ENCODE results near the gene PARP14.

Gene PARP14

GRCh38 chr3:122755491-122755890 is 74.9 kb downstream of the PARP14 start:
- Histone ChIP-seq H3K9ac (ENCODE audit: low read length) (no peak overlapping the region), H3K4me3 (ENCODE audit: low read length) (no peak overlapping the region)

GRCh38 chr3:122758877-122759560 is 78.4 kb downstream of the PARP14 start:
- Histone ChIP-seq H4K20me1 (ENCODE audit: insufficient read depth, low read length) (no peaks in the 10 kb centered on the region), H3K27me3 (ENCODE audit: low read depth, low read length) (no peaks in the 10 kb centered on the region), H2AFZ (ENCODE audit: low read depth, low read length) (no peak overlapping the region), H3K79me2 (ENCODE audit: low read length) (no peaks in the 10 kb centered on the region), H3K27ac (ENCODE audit: low read length) (no peak overlapping the region), H3K9ac (ENCODE audit: low read length) (no peak overlapping the region), H3K4me2 (ENCODE audit: low read length) (no peak overlapping the region), H3K4me1 (ENCODE audit: low read length) (no peaks in the 10 kb centered on the region), H3K36me3 (replicated peaks; ENCODE audit: low read depth, low read length) (peaks cover 13% of the 10 kb centered on the region), H3K4me3 (ENCODE audit: low read length) (no peak overlapping the region), H3K9me3 (ENCODE audit: insufficient read depth, low read length) (no peaks in the 10 kb centered on the region)
- TF ChIP-seq EZH2phosphoT487 (IDR thresholded peaks at IDR 0.05; ENCODE audit: low read depth) (no peak), CTCF (IDR thresholded peaks at IDR 0.05; ENCODE audit: low read depth, low read length) (no peak)

More at GRCh38 chr3:122755491-122755890, 74.9 kb downstream of the PARP14 start:
- Histone ChIP-seq H3K4me1 (ENCODE audit: low read length) (no peaks in the 10 kb centered on the region), H4K20me1 (ENCODE audit: insufficient read depth, low read length) (no peaks in the 10 kb centered on the region), H2AFZ (ENCODE audit: low read depth, low read length) (no peak overlapping the region), H3K27ac (ENCODE audit: low read length) (no peak overlapping the region), H3K4me2 (ENCODE audit: low read length) (no peak overlapping the region), H3K36me3 (replicated peaks; ENCODE audit: low read depth, low read length) (peaks cover 21% of the 10 kb centered on the region), H3K9me3 (ENCODE audit: insufficient read depth, low read length) (no peaks in the 10 kb centered on the region), H3K27me3 (ENCODE audit: low read depth, low read length) (no peaks in the 10 kb centered on the region), H3K79me2 (ENCODE audit: low read length) (no peaks in the 10 kb centered on the region)
- no peak for TF ChIP-seq EZH2phosphoT487 (IDR thresholded peaks at IDR 0.05; ENCODE audit: low read depth)
- TF ChIP-seq CTCF (IDR thresholded peaks at IDR 0.05; ENCODE audit: low read depth, low read length) = no peak

GRCh38 chr3:122760453-122761271 is 80.0 kb downstream of the PARP14 start:
- TF ChIP-seq CTCF (IDR thresholded peaks at IDR 0.05; ENCODE audit: low read depth, low read length) = no peak
- TF ChIP-seq EZH2phosphoT487 (IDR thresholded peaks at IDR 0.05; ENCODE audit: low read depth) = no peak
- Histone ChIP-seq H3K27ac (ENCODE audit: low read length) (no peak overlapping the region), H3K4me2 (ENCODE audit: low read length) (no peak overlapping the region), H4K20me1 (ENCODE audit: insufficient read depth, low read length) (no peaks in the 10 kb centered on the region), H2AFZ (ENCODE audit: low read depth, low read length) (no peak overlapping the region), H3K36me3 (replicated peaks; ENCODE audit: low read depth, low read length) (peaks cover 2% of the 10 kb centered on the region), H3K9me3 (ENCODE audit: insufficient read depth, low read length) (no peaks in the 10 kb centered on the region), H3K79me2 (ENCODE audit: low read length) (no peaks in the 10 kb centered on the region), H3K9ac (ENCODE audit: low read length) (no peak overlapping the region), H3K4me3 (ENCODE audit: low read length) (no peak overlapping the region), H3K4me1 (ENCODE audit: low read length) (no peaks in the 10 kb centered on the region), H3K27me3 (ENCODE audit: low read depth, low read length) (no peaks in the 10 kb centered on the region)

- Histone ChIP-seq H3K4me3 (ENCODE audit: low read length) (no peak overlapping the region), H3K27ac (ENCODE audit: low read length) (no peak overlapping the region), H4K20me1 (ENCODE audit: insufficient read depth, low read length) (no peaks in the 10 kb centered on the region), H3K79me2 (ENCODE audit: low read length) (no peaks in the 10 kb centered on the region), H3K9ac (ENCODE audit: low read length) (no peak overlapping the region), H3K9me3 (ENCODE audit: insufficient read depth, low read length) (no peaks in the 10 kb centered on the region), H3K4me2 (ENCODE audit: low read length) (no peak overlapping the region), H3K4me1 (ENCODE audit: low read length) (peaks cover 7% of the 10 kb centered on the region), H3K36me3 (replicated peaks; ENCODE audit: low read depth, low read length) (peaks cover 2% of the 10 kb centered on the region), H3K27me3 (ENCODE audit: low read depth, low read length) (no peaks in the 10 kb centered on the region), H2AFZ (ENCODE audit: low read depth, low read length) (no peak overlapping the region)
- TF ChIP-seq CTCF (IDR thresholded peaks at IDR 0.05; ENCODE audit: low read depth, low read length) (no peak), EZH2phosphoT487 (IDR thresholded peaks at IDR 0.05; ENCODE audit: low read depth) (no peak)
Measured at GRCh38 chr3:122766430-122766829, 85.8 kb downstream of the PARP14 start.

Measured in OCI-LY3 (cell line).